ENCODE measurements around the gene POGK. TPM values are rescaled to one million over a fixed set of nuclear protein-coding genes. Genes with fewer than 3 reads are reported as not detected.

The POGK gene
- total and polyA plus RNA-seq, 10 of the 15 experiments (the other 5 are each of a cell fraction or from before 2014, with no cell fraction given), result 5.3 to 34.6 (median 18.7) TPM

- TF ChIP-seq, protein P1, sequence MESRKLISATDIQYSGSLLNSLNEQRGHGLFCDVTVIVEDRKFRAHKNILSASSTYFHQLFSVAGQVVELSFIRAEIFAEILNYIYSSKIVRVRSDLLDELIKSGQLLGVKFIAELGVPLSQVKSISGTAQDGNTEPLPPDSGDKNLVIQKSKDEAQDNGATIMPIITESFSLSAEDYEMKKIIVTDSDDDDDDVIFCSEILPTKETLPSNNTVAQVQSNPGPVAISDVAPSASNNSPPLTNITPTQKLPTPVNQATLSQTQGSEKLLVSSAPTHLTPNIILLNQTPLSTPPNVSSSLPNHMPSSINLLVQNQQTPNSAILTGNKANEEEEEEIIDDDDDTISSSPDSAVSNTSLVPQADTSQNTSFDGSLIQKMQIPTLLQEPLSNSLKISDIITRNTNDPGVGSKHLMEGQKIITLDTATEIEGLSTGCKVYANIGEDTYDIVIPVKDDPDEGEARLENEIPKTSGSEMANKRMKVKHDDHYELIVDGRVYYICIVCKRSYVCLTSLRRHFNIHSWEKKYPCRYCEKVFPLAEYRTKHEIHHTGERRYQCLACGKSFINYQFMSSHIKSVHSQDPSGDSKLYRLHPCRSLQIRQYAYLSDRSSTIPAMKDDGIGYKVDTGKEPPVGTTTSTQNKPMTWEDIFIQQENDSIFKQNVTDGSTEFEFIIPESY (IDR thresholded peaks at IDR 0.05), result no peak
- no peak for TF ChIP-seq HDAC6 (IDR thresholded peaks at IDR 0.05; ENCODE audit: unreplicated experiment)
- TF ChIP-seq EGR1 (IDR thresholded peaks at IDR 0.05; ENCODE audit: borderline replicate concordance in 1 of 2, low read depth in 2 of 2, low read length in 2 of 2), result peak in 1 of 2 experiments; percentile 70; a peak in 1 of 3 replicates
- TF ChIP-seq POLR2AphosphoS2 (IDR thresholded peaks at IDR 0.05; ENCODE audit: low read depth, low read length), result no peak
- TF ChIP-seq, protein P2, sequence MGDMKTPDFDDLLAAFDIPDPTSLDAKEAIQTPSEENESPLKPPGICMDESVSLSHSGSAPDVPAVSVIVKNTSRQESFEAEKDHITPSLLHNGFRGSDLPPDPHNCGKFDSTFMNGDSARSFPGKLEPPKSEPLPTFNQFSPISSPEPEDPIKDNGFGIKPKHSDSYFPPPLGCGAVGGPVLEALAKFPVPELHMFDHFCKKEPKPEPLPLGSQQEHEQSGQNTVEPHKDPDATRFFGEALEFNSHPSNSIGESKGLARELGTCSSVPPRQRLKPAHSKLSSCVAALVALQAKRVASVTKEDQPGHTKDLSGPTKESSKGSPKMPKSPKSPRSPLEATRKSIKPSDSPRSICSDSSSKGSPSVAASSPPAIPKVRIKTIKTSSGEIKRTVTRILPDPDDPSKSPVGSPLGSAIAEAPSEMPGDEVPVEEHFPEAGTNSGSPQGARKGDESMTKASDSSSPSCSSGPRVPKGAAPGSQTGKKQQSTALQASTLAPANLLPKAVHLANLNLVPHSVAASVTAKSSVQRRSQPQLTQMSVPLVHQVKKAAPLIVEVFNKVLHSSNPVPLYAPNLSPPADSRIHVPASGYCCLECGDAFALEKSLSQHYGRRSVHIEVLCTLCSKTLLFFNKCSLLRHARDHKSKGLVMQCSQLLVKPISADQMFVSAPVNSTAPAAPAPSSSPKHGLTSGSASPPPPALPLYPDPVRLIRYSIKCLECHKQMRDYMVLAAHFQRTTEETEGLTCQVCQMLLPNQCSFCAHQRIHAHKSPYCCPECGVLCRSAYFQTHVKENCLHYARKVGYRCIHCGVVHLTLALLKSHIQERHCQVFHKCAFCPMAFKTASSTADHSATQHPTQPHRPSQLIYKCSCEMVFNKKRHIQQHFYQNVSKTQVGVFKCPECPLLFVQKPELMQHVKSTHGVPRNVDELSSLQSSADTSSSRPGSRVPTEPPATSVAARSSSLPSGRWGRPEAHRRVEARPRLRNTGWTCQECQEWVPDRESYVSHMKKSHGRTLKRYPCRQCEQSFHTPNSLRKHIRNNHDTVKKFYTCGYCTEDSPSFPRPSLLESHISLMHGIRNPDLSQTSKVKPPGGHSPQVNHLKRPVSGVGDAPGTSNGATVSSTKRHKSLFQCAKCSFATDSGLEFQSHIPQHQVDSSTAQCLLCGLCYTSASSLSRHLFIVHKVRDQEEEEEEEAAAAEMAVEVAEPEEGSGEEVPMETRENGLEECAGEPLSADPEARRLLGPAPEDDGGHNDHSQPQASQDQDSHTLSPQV (IDR thresholded peaks at IDR 0.05), result no peak
- peak; percentile 37 for TF ChIP-seq PBX3 (IDR thresholded peaks at IDR 0.05; ENCODE audit: insufficient replicate concordance, low read depth, low read length)
- TF ChIP-seq SPI1 (IDR thresholded peaks at IDR 0.05; ENCODE audit: borderline replicate concordance, insufficient read depth, low read depth, low read length), result peak; percentile 16; the same call in 1 of the 2 replicates
- TF ChIP-seq ZNF274 (IDR thresholded peaks at IDR 0.05; ENCODE audit: insufficient read depth, insufficient read length), result no peak
- TF ChIP-seq ZBED1 (IDR thresholded peaks at IDR 0.05; ENCODE audit: borderline replicate concordance), result no peak
- TF ChIP-seq GABPA (IDR thresholded peaks at IDR 0.05; ENCODE audit: low read depth), result no peak
- TF ChIP-seq PAX5 (IDR thresholded peaks at IDR 0.05; ENCODE audit: borderline replicate concordance, low read depth, low read length), result no peak
- no peak for TF ChIP-seq CEBPZ (IDR thresholded peaks at IDR 0.05; ENCODE audit: low read depth, low read length)
- 0 out of 2 replicates have a peak, but pooled peaks have one; percentile 60 for TF ChIP-seq CHD1 (IDR thresholded peaks at IDR 0.05; ENCODE audit: low read depth, low read length)
Observed at GRCh38 chr1:166875734-166876539, 36.7 kb downstream of the POGK start, which contains the start of gene TADA1 (continued).
